ENCODE results near the gene KCNK6. TPM values are rescaled to one million over a fixed set of nuclear protein-coding genes. Genes with fewer than 3 reads are reported as not detected.

KCNK6 gene
- total RNA-seq, 4 donors from 2014 or later, result 0.67 to 4.4 (median 1.2) TPM

- Histone ChIP-seq H3K27ac (peak overlapping the region; percentile 47 to 85 (median 72)), H3K36me3 (no peaks in the 10 kb centered on the region), H3K9me3 (no peaks in the 10 kb centered on the region), H3K4me3 (replicated peaks in 1 of 3) (peak overlapping the region in 2 of 3 donors; percentile 32 to 57), H3K4me1 (peaks cover 0 to 21% of the 10 kb centered on the region in 2 donors), H3K27me3 (no peaks in the 10 kb centered on the region)
- TF ChIP-seq CTCF (IDR thresholded peaks at IDR 0.05) (no peak), POLR2A (IDR thresholded peaks at IDR 0.05) (no peak)
- WGBS, 2 donors, result 35 to 39% methylated on average over 8 of the region's 8 CpGs
- no peak for DNase-seq
- intact Hi-C loops (cut with DNase I), result loop anchor here (5.0 kb wide), 1 partner anchor 54 kb away; the partner anchor contains the start of gene SPINT2
Measured at GRCh38 chr19:38316477-38317067, 3.1 kb upstream of the KCNK6 start.

GRCh38 chr19:38317104-38317612 lies 2.5 kb upstream of the KCNK6 start:
- WGBS, 2 donors, result 73 to 74% methylated on average over 11 of the region's 11 CpGs
- no peak for DNase-seq
- peaks cover 0 to 21% of the 10 kb centered on the region in 2 donors for H3K4me1 ChIP-seq
- no peak overlapping the region for H3K27ac ChIP-seq
- no peak for TF ChIP-seq CTCF (IDR thresholded peaks at IDR 0.05)
- no peak for TF ChIP-seq POLR2A (IDR thresholded peaks at IDR 0.05)
- no peaks in the 10 kb centered on the region for H3K27me3 ChIP-seq
- no peaks in the 10 kb centered on the region for H3K36me3 ChIP-seq
- intact Hi-C loops (cut with DNase I), result loop anchor here (5.0 kb wide), 1 partner anchor 55 kb away; the partner anchor contains the start of gene SPINT2
- no peak overlapping the region for H3K4me3 ChIP-seq (replicated peaks in 1 of 3)
- no peaks in the 10 kb centered on the region for H3K9me3 ChIP-seq

GRCh38 chr19:38318660-38319059 lies 985 bp upstream of the KCNK6 start:
- H3K4me3 ChIP-seq (replicated peaks in 1 of 3), result no peak overlapping the region
- DNase-seq, result no peak
- 38 to 47% methylated on average over 6 of the region's 6 CpGs for WGBS, 2 donors
- no peak overlapping the region for H3K27ac ChIP-seq
- no peak for TF ChIP-seq CTCF (IDR thresholded peaks at IDR 0.05)
- no peak for TF ChIP-seq POLR2A (IDR thresholded peaks at IDR 0.05)
- H3K27me3 ChIP-seq, result no peaks in the 10 kb centered on the region
- no peaks in the 10 kb centered on the region for H3K36me3 ChIP-seq
- intact Hi-C loops (cut with DNase I), result loop anchor here (5.0 kb wide), 1 partner anchor 56 kb away; the partner anchor contains the start of gene SPINT2
- no peaks in the 10 kb centered on the region for H3K9me3 ChIP-seq
- H3K4me1 ChIP-seq, result peaks cover 0 to 21% of the 10 kb centered on the region in 2 donors

- no peak for DNase-seq
- intact Hi-C loops (cut with DNase I), result loop anchor here (10.0 kb wide), 1 partner anchor 426 kb away; no protein-coding TSS in a partner anchor
- Histone ChIP-seq H3K9me3 (no peaks in the 10 kb centered on the region), H3K4me3 (replicated peaks in 1 of 3) (no peak overlapping the region), H3K27me3 (no peaks in the 10 kb centered on the region), H3K27ac (no peak overlapping the region), H3K36me3 (no peaks in the 10 kb centered on the region), H3K4me1 (peaks cover 0 to 17% of the 10 kb centered on the region in 2 donors)
- TF ChIP-seq CTCF (IDR thresholded peaks at IDR 0.05), result no peak
- no peak for TF ChIP-seq POLR2A (IDR thresholded peaks at IDR 0.05)
- 93 to 100% methylated on average over 3 of the region's 3 CpGs for WGBS, 2 donors
Measured at GRCh38 chr19:38320969-38321339, 1.3 kb downstream of the KCNK6 start.

- intact Hi-C loops (cut with DNase I), result loop anchor here (10.0 kb wide), 1 partner anchor 427 kb away; no protein-coding TSS in a partner anchor
- H3K4me3 ChIP-seq (replicated peaks in 1 of 3), result no peak overlapping the region
- H3K27me3 ChIP-seq, result no peaks in the 10 kb centered on the region
- DNase-seq, result no peak
- 78 to 82% methylated on average over 11 of the region's 11 CpGs for WGBS, 2 donors
- H3K4me1 ChIP-seq, result peaks cover 0 to 11% of the 10 kb centered on the region in 2 donors
- H3K36me3 ChIP-seq, result no peaks in the 10 kb centered on the region
- H3K27ac ChIP-seq, result no peak overlapping the region
- no peaks in the 10 kb centered on the region for H3K9me3 ChIP-seq
- TF ChIP-seq POLR2A (IDR thresholded peaks at IDR 0.05), result no peak
- TF ChIP-seq CTCF (IDR thresholded peaks at IDR 0.05), result no peak
Measured at GRCh38 chr19:38321646-38322196, 2.1 kb downstream of the KCNK6 start.

Data from thyroid gland (tissue), 4 donors.